ENCODE data around the gene COX4I1. TPM values are rescaled to one million over a fixed set of nuclear protein-coding genes. Genes with fewer than 3 reads are reported as not detected.

Gene COX4I1
- total and polyA plus RNA-seq, 9 of the 15 experiments (the other 6 are each of a cell fraction or from before 2014, with no cell fraction given) = 651 to 2,356 (median 1,032) TPM

DNA sequence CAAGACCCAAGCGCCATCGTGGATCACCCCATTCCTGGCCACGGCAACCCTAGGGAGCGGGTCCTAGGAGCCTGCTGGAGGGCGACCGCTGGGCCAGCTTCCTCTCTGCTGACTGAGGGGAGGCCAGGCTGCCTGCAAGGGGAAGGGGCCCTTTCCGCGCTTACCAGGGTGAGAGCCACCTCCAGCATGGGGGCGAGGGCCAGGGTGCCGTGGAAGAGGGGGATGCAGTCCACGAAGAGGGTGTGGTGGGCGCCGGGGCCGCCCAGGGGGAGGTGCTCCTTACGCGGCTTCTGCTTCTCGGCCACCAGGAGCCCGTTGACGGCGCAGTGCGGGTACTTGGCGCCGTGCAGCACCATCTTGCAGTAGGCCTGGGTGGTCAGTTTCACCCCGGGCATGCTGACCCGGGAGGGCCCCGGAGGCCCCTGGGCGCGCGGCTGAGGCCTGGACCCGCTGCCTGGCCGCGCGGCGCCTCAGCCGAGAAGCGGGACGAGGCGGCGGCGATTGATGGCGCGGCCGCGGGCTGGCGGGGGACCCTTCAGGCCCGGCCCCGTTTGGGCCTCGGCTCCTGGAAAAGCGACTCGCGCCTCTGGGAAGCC lies 496 bp upstream of the COX4I1 start (continued):
- TF ChIP-seq, protein P1, sequence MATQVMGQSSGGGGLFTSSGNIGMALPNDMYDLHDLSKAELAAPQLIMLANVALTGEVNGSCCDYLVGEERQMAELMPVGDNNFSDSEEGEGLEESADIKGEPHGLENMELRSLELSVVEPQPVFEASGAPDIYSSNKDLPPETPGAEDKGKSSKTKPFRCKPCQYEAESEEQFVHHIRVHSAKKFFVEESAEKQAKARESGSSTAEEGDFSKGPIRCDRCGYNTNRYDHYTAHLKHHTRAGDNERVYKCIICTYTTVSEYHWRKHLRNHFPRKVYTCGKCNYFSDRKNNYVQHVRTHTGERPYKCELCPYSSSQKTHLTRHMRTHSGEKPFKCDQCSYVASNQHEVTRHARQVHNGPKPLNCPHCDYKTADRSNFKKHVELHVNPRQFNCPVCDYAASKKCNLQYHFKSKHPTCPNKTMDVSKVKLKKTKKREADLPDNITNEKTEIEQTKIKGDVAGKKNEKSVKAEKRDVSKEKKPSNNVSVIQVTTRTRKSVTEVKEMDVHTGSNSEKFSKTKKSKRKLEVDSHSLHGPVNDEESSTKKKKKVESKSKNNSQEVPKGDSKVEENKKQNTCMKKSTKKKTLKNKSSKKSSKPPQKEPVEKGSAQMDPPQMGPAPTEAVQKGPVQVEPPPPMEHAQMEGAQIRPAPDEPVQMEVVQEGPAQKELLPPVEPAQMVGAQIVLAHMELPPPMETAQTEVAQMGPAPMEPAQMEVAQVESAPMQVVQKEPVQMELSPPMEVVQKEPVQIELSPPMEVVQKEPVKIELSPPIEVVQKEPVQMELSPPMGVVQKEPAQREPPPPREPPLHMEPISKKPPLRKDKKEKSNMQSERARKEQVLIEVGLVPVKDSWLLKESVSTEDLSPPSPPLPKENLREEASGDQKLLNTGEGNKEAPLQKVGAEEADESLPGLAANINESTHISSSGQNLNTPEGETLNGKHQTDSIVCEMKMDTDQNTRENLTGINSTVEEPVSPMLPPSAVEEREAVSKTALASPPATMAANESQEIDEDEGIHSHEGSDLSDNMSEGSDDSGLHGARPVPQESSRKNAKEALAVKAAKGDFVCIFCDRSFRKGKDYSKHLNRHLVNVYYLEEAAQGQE (IDR thresholded peaks at IDR 0.05; ENCODE audit: borderline replicate concordance) = no peak
- TF ChIP-seq, protein P1 (CRISPR knock-in tag; IDR thresholded peaks at IDR 0.05; ENCODE audit: low read depth) = no peak
- no peak for TF ChIP-seq CXXC5 (CRISPR knock-in tag; IDR thresholded peaks at IDR 0.05)
- TF ChIP-seq RB1 (IDR thresholded peaks at IDR 0.05; ENCODE audit: low read depth) = peak; percentile 31; the same call in 1 of the 2 replicates
- peak; percentile 4 for TF ChIP-seq PCBP1 (IDR thresholded peaks at IDR 0.05; ENCODE audit: low read depth, low read length, poor library complexity, severe bottlenecking)
- no peak for TF ChIP-seq MYC (IDR thresholded peaks at IDR 0.05; ENCODE audit: low read depth, low read length)
- peak; percentile 46; the same call in 1 of the 2 replicates for TF ChIP-seq MYC (CRISPR knock-in tag; IDR thresholded peaks at IDR 0.05; ENCODE audit: borderline replicate concordance, low read depth)
- TF ChIP-seq, protein P2, sequence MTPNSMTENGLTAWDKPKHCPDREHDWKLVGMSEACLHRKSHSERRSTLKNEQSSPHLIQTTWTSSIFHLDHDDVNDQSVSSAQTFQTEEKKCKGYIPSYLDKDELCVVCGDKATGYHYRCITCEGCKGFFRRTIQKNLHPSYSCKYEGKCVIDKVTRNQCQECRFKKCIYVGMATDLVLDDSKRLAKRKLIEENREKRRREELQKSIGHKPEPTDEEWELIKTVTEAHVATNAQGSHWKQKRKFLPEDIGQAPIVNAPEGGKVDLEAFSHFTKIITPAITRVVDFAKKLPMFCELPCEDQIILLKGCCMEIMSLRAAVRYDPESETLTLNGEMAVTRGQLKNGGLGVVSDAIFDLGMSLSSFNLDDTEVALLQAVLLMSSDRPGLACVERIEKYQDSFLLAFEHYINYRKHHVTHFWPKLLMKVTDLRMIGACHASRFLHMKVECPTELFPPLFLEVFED (CRISPR knock-in tag; conservative IDR thresholded peaks at IDR 0.05) = no peak
- TF ChIP-seq CEBPG (CRISPR knock-in tag; IDR thresholded peaks at IDR 0.05) = peak; percentile 24; the same call in 1 of the 2 replicates
- TF ChIP-seq CEBPG (tag; conservative IDR thresholded peaks at IDR 0.05 in 1 of 2, IDR thresholded peaks at IDR 0.05 in 1 of 2) = no peak
- TF ChIP-seq TEAD1 (CRISPR knock-in tag; IDR thresholded peaks at IDR 0.05) = 0 out of 4 replicates have a peak, but pooled peaks of 1 of the 2 experiments have one; percentile 1
- TF ChIP-seq, protein P3, sequence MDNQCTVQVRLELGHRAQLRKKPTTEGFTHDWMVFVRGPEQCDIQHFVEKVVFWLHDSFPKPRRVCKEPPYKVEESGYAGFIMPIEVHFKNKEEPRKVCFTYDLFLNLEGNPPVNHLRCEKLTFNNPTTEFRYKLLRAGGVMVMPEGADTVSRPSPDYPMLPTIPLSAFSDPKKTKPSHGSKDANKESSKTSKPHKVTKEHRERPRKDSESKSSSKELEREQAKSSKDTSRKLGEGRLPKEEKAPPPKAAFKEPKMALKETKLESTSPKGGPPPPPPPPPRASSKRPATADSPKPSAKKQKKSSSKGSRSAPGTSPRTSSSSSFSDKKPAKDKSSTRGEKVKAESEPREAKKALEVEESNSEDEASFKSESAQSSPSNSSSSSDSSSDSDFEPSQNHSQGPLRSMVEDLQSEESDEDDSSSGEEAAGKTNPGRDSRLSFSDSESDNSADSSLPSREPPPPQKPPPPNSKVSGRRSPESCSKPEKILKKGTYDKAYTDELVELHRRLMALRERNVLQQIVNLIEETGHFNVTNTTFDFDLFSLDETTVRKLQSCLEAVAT (IDR thresholded peaks at IDR 0.05) = no peak
- TF ChIP-seq, protein P4, sequence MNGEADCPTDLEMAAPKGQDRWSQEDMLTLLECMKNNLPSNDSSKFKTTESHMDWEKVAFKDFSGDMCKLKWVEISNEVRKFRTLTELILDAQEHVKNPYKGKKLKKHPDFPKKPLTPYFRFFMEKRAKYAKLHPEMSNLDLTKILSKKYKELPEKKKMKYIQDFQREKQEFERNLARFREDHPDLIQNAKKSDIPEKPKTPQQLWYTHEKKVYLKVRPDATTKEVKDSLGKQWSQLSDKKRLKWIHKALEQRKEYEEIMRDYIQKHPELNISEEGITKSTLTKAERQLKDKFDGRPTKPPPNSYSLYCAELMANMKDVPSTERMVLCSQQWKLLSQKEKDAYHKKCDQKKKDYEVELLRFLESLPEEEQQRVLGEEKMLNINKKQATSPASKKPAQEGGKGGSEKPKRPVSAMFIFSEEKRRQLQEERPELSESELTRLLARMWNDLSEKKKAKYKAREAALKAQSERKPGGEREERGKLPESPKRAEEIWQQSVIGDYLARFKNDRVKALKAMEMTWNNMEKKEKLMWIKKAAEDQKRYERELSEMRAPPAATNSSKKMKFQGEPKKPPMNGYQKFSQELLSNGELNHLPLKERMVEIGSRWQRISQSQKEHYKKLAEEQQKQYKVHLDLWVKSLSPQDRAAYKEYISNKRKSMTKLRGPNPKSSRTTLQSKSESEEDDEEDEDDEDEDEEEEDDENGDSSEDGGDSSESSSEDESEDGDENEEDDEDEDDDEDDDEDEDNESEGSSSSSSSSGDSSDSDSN (IDR thresholded peaks at IDR 0.05; ENCODE audit: borderline replicate concordance in 1 of 2, low read depth in 2 of 2, low read length in 2 of 2) = no peak
- TF ChIP-seq NUFIP1 (IDR thresholded peaks at IDR 0.05; ENCODE audit: partially characterized antibody) = no peak
